ENCODE results near the gene PHEX. TPM values are rescaled to one million over a fixed set of nuclear protein-coding genes. Genes with fewer than 3 reads are reported as not detected.

PHEX gene
- total RNA-seq, 2 donors from 2014 or later: 0.56 TPM; not detected in 1

- Histone ChIP-seq H3K4me1 (no peaks in the 10 kb centered on the region), H3K9me3 (no peaks in the 10 kb centered on the region), H3K27me3 (no peaks in the 10 kb centered on the region), H3K9ac (ENCODE audit: low read depth in 2 of 2, low read length in 2 of 2) (no peak overlapping the region), H3K27ac (no peak overlapping the region), H3K4me3 (no peak overlapping the region), H3K36me3 (no peaks in the 10 kb centered on the region)
- no peak for DNase-seq
- intact Hi-C loops (cut with DNase I): no loop called here
- TF ChIP-seq, protein P1, sequence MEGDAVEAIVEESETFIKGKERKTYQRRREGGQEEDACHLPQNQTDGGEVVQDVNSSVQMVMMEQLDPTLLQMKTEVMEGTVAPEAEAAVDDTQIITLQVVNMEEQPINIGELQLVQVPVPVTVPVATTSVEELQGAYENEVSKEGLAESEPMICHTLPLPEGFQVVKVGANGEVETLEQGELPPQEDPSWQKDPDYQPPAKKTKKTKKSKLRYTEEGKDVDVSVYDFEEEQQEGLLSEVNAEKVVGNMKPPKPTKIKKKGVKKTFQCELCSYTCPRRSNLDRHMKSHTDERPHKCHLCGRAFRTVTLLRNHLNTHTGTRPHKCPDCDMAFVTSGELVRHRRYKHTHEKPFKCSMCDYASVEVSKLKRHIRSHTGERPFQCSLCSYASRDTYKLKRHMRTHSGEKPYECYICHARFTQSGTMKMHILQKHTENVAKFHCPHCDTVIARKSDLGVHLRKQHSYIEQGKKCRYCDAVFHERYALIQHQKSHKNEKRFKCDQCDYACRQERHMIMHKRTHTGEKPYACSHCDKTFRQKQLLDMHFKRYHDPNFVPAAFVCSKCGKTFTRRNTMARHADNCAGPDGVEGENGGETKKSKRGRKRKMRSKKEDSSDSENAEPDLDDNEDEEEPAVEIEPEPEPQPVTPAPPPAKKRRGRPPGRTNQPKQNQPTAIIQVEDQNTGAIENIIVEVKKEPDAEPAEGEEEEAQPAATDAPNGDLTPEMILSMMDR (IDR thresholded peaks at IDR 0.05): no peak
These were observed 6.4 kb upstream of the PHEX start for GRCh38 chrX:22025751-22026150.

GRCh38 chrX:22026731-22027130 is 5.4 kb upstream of the PHEX start:
- Histone ChIP-seq H3K27ac (no peak overlapping the region), H3K4me3 (no peak overlapping the region), H3K36me3 (no peaks in the 10 kb centered on the region), H3K4me1 (no peaks in the 10 kb centered on the region), H3K27me3 (no peaks in the 10 kb centered on the region), H3K9ac (ENCODE audit: low read depth in 2 of 2, low read length in 2 of 2) (no peak overlapping the region), H3K9me3 (no peaks in the 10 kb centered on the region)
- TF ChIP-seq, protein P1 (IDR thresholded peaks at IDR 0.05): no peak
- intact Hi-C loops (cut with DNase I): no loop called here
- DNase-seq: no peak

- TF ChIP-seq, protein P1 (IDR thresholded peaks at IDR 0.05): no peak
- Histone ChIP-seq H3K27me3 (no peaks in the 10 kb centered on the region), H3K4me1 (no peaks in the 10 kb centered on the region), H3K27ac (no peak overlapping the region), H3K9ac (ENCODE audit: low read depth in 2 of 2, low read length in 2 of 2) (no peak overlapping the region), H3K4me3 (no peak overlapping the region), H3K36me3 (no peaks in the 10 kb centered on the region), H3K9me3 (no peaks in the 10 kb centered on the region)
- no peak for DNase-seq
- intact Hi-C loops (cut with DNase I): no loop called here
These were observed 381 bp downstream of the PHEX start for GRCh38 chrX:22032506-22032905.

- no peak for DNase-seq
- Histone ChIP-seq H3K27ac (no peak overlapping the region), H3K9me3 (no peaks in the 10 kb centered on the region), H3K4me3 (no peak overlapping the region), H3K9ac (ENCODE audit: low read depth in 2 of 2, low read length in 2 of 2) (no peak overlapping the region), H3K36me3 (no peaks in the 10 kb centered on the region), H3K4me1 (no peaks in the 10 kb centered on the region), H3K27me3 (no peaks in the 10 kb centered on the region)
- TF ChIP-seq, protein P1 (IDR thresholded peaks at IDR 0.05): no peak
- intact Hi-C loops (cut with DNase I): no loop called here
These were observed 1.7 kb downstream of the PHEX start for GRCh38 chrX:22033818-22034217.

- TF ChIP-seq, protein P1 (IDR thresholded peaks at IDR 0.05): no peak
- no peaks in the 10 kb centered on the region for H3K9me3 ChIP-seq
- no peaks in the 10 kb centered on the region for H3K36me3 ChIP-seq
- no peaks in the 10 kb centered on the region for H3K27me3 ChIP-seq
- no peaks in the 10 kb centered on the region for H3K4me1 ChIP-seq
- no peak overlapping the region for H3K27ac ChIP-seq
- no peak overlapping the region for H3K9ac ChIP-seq (ENCODE audit: low read depth in 2 of 2, low read length in 2 of 2)
- no peak overlapping the region for H3K4me3 ChIP-seq
- DNase-seq: no peak
- intact Hi-C loops (cut with DNase I): no loop called here
These were observed 3.1 kb downstream of the PHEX start for GRCh38 chrX:22035236-22035635.

- H3K9me3 ChIP-seq: no peaks in the 10 kb centered on the region
- H3K27me3 ChIP-seq: no peaks in the 10 kb centered on the region
- intact Hi-C loops (cut with DNase I): no loop called here
- H3K27ac ChIP-seq: no peak overlapping the region
- no peak overlapping the region for H3K9ac ChIP-seq (ENCODE audit: low read depth in 2 of 2, low read length in 2 of 2)
- no peak overlapping the region for H3K4me3 ChIP-seq
- DNase-seq: no peak
- H3K4me1 ChIP-seq: no peaks in the 10 kb centered on the region
- H3K36me3 ChIP-seq: no peaks in the 10 kb centered on the region
- TF ChIP-seq, protein P1 (IDR thresholded peaks at IDR 0.05): no peak
These were observed 5.1 kb downstream of the PHEX start for GRCh38 chrX:22037225-22037624.
